MCF 10A (cell line): Measurements from ENCODE around the gene MPRIP. TPM values are rescaled to one million over a fixed set of nuclear protein-coding genes. Genes with fewer than 3 reads are reported as not detected.

ENCODE experiments used
- BruUV-seq: library from RNA; stranded (reverse); fragments of 400-500 nt; replicated peaks from 2 replicates; lab custom pipeline; 2021; lab: Mats Ljungman, UMichigan
- CTCF ChIA-PET: fragments of 300-600 bp; sonication (Branson Sonifier 250); formaldehyde crosslinking; extraction: SDS; loops from one replicate; lab custom pipeline; 2021; ENCODE audit warnings: antibody characterized with exemption, inconsistent platforms; lab: Yijun Ruan, JAX
- POLR2A ChIA-PET: fragments of 300-600, 350-650 bp; sonication (Branson Sonifier 250); formaldehyde crosslinking; extraction: SDS; loops from one replicate; lab custom pipeline; 2020; ENCODE audit warnings: antibody characterized with exemption, inconsistent platforms; lab: Yijun Ruan, JAX
- DNase-seq: peaks from one replicate; pipeline ENCODE4 v3.0.0-alpha.2; 2018; ENCODE audit not compliant: unreplicated experiment
- H3K27ac Mint-ChIP-seq: one replicate; pipeline ENCODE4 v1.8.0; 2022; ENCODE audit warnings: mild to moderate bottlenecking, low read depth, mixed read lengths; ENCODE audit not compliant: unreplicated experiment
- H3K27me3 Mint-ChIP-seq: one replicate; pipeline ENCODE4 v1.8.0; 2022; ENCODE audit warnings: mixed read lengths; ENCODE audit not compliant: insufficient read depth, unreplicated experiment
- H3K36me3 Mint-ChIP-seq: one replicate; pipeline ENCODE4 v1.8.0; 2022; ENCODE audit warnings: mild to moderate bottlenecking, moderate library complexity, mixed read lengths; ENCODE audit not compliant: insufficient read depth, unreplicated experiment
- H3K4me1 Mint-ChIP-seq: one replicate; pipeline ENCODE4 v1.8.0; 2022; ENCODE audit warnings: mixed read lengths; ENCODE audit not compliant: insufficient read depth, unreplicated experiment
- H3K4me3 Mint-ChIP-seq: one replicate; pipeline ENCODE4 v1.8.0; 2022; ENCODE audit warnings: mild to moderate bottlenecking, moderate library complexity, mixed read lengths; ENCODE audit not compliant: unreplicated experiment
- H3K9me3 Mint-ChIP-seq: one replicate; pipeline ENCODE4 v1.8.0; 2022; ENCODE audit warnings: mixed read lengths; ENCODE audit not compliant: unreplicated experiment
- intact Hi-C: fragments of 100-400 bp; cut with micrococcal nuclease; formaldehyde crosslinking; loops from 2 replicates; pipeline ENCODE4 v1.14.1; 2022
- total RNA-seq: library from RNA; stranded (reverse); gene quantifications from 2 replicates; pipeline ENCODE4 v1.2.3, GENCODE V29; 2022
- TF ChIP-seq, protein P1 (sequence below): fragments of 200-600 bp; IDR thresholded peaks from one replicate; pipeline ENCODE4 v1.8.0; 2022; ENCODE audit warnings: antibody characterized with exemption, mild to moderate bottlenecking; ENCODE audit not compliant: unreplicated experiment

MPRIP gene
- total RNA-seq, 1 experiment from 2014 or later: 230 TPM

DNA sequence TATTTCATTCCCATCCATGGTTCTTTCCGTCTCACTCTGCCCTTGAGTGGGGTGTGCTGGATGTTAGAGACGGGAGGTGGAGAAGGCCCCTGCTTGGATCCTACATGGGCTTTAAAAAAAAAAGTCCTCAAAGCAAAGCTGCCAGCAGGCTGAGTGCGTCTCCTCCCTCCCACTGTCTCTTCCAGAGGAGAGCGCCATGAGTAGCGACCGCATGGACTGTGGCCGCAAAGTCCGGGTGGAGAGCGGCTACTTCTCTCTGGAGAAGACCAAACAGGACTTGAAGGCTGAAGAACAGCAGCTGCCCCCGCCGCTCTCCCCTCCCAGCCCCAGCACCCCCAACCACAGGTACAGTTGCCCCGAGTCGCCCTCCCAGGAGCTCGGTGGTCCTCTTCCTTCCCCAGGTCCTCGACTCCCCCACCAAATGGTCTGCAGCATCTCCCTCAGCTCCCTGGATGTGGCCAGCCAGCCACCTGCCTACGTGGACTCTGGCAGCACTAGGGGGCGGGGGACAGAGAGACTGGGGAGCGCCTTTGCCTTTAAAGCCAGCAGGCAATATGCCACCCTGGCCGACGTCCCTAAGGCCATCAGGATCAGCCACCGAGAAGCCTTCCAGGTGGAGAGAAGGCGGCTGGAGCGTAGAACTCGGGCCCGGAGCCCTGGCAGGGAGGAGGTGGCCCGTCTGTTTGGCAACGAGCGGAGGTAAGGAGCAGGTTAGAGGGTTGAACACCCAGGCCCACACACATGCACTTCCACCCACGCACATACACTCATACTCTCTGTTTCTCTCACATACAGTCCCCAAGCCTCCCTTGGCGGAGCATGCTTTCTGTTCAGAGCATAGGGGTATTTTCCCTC is 95.7 kb downstream of the MPRIP start:
- H3K27me3 Mint-ChIP-seq: no peaks in the 10 kb centered on the region
- peaks cover 38% of the 10 kb centered on the region for H3K36me3 Mint-ChIP-seq
- H3K27ac Mint-ChIP-seq: no peak overlapping the region
- H3K4me3 Mint-ChIP-seq: no peak overlapping the region
- ChIA-PET POLR2A (no interaction called here), CTCF (interaction anchor here (1.1 to 1.5 kb wide), 2 partner anchors 30 to 137 kb away, joined by 3 to 5 read pairs; no protein-coding TSS in a partner anchor)
- no peak for DNase-seq
- TF ChIP-seq, protein P1, sequence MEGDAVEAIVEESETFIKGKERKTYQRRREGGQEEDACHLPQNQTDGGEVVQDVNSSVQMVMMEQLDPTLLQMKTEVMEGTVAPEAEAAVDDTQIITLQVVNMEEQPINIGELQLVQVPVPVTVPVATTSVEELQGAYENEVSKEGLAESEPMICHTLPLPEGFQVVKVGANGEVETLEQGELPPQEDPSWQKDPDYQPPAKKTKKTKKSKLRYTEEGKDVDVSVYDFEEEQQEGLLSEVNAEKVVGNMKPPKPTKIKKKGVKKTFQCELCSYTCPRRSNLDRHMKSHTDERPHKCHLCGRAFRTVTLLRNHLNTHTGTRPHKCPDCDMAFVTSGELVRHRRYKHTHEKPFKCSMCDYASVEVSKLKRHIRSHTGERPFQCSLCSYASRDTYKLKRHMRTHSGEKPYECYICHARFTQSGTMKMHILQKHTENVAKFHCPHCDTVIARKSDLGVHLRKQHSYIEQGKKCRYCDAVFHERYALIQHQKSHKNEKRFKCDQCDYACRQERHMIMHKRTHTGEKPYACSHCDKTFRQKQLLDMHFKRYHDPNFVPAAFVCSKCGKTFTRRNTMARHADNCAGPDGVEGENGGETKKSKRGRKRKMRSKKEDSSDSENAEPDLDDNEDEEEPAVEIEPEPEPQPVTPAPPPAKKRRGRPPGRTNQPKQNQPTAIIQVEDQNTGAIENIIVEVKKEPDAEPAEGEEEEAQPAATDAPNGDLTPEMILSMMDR: no peak
- H3K4me1 Mint-ChIP-seq: no peaks in the 10 kb centered on the region
- no TSS peak for BruUV-seq
- intact Hi-C loops: no loop called here
- no peaks in the 10 kb centered on the region for H3K9me3 Mint-ChIP-seq

DNA sequence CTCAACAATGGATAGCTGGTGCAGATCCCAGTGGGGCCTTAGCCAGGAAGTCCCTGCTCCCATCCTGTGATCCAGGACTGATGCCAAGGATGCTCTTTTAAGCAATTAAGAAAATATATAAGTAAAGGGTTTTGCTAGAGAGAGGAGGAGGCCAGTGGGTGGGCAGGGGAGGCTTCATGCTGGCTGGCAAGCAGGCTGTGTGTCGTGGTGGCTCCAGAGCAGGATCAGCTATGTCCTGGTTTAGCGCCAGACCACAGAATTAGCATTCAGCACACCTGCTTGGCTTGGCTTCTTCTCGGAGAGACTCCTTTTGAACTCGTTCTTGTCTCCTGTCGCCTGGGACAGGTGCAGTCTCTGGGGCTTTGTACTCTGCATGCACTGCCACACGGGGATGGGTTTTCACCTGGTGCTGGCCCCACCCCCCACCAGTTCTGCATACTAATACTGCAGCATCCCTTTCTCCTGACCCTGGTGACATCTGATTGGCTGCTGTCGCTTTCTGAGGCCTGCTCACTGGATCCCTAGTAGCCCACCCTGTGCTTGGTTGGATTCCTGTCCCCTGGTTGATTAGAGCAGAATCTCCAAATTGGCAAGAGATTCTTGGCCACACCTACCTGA is 97.8 kb downstream of the MPRIP start:
- CTCF ChIA-PET: no interaction called here
- peaks cover 57% of the 10 kb centered on the region for H3K36me3 Mint-ChIP-seq
- intact Hi-C loops: no loop called here

DNA sequence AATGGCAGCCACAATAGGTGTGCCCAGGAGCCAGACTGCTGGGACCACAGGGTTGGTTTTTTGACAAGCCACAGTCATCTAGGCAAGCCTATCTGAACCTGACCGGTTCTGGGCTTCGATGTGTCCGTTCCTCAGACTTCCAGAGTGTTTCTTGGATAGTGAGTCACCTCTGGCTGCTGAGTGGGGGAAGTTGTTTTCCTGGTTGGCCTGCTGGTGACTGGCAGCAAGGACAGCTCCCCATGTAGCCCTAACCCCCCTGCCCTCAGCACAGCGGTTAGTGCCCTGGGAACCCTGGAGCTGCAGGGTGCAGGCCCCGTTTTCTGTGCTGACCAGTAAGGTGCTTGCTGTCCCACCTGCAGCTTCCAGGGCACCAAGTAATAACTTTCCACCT is 98.3 kb downstream of the MPRIP start:
- intact Hi-C loops: no loop called here
- DNase-seq: peak; percentile 46
- Mint-ChIP-seq H3K4me1 (no peaks in the 10 kb centered on the region), H3K27me3 (no peaks in the 10 kb centered on the region), H3K27ac (no peak overlapping the region), H3K36me3 (peaks cover 63% of the 10 kb centered on the region), H3K4me3 (no peak overlapping the region), H3K9me3 (no peaks in the 10 kb centered on the region)
- no TSS peak for BruUV-seq
- POLR2A ChIA-PET: no interaction called here
- TF ChIP-seq, protein P1: no peak
- CTCF ChIA-PET: no interaction called here

More for the DNA sequence above, 97.8 kb downstream of the MPRIP start:
- no peaks in the 10 kb centered on the region for H3K4me1 Mint-ChIP-seq
- no TSS peak for BruUV-seq
- H3K27me3 Mint-ChIP-seq: no peaks in the 10 kb centered on the region
- POLR2A ChIA-PET: no interaction called here
- H3K4me3 Mint-ChIP-seq: no peak overlapping the region
- TF ChIP-seq, protein P1: no peak
- DNase-seq: no peak
- H3K27ac Mint-ChIP-seq: no peak overlapping the region
- H3K9me3 Mint-ChIP-seq: no peaks in the 10 kb centered on the region

DNA sequence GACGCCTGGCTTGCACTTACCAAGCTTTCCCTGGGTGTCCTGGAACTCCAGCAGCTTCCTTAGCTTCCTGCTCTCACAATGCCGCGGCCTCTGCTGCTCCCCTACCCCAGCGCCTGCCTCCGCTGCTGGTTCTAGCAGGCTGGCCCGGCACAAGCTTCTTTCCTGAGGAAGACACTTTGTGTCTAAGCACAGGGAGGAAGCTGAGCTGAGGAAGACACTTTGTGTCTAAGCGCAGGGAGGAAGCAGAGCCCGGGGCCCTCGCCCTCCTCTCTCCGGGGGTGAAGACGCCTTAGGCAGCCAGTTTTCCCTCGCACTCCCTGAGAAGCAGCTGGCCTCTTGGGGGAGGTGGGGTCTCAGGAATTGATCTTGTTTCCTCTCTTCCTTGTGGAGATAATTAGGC is 99.0 kb downstream of the MPRIP start:
- Mint-ChIP-seq H3K36me3 (peaks cover 66% of the 10 kb centered on the region), H3K4me3 (no peak overlapping the region), H3K27ac (no peak overlapping the region), H3K4me1 (no peaks in the 10 kb centered on the region), H3K9me3 (no peaks in the 10 kb centered on the region), H3K27me3 (no peaks in the 10 kb centered on the region)
- no TSS peak for BruUV-seq
- TF ChIP-seq, protein P1: no peak
- POLR2A ChIA-PET: interaction anchor here (0.7 kb wide), 1 partner anchor 163 kb away, joined by 3 read pairs; no protein-coding TSS in a partner anchor
- no peak for DNase-seq
- intact Hi-C loops: no loop called here
- CTCF ChIA-PET: interaction anchor here (1.0 kb wide), 1 partner anchor 79 kb away, joined by 4 read pairs; no protein-coding TSS in a partner anchor
